Adrenal gland (tissue), 12 donors: ENCODE data around the gene ALKBH5. TPM values are rescaled to one million over a fixed set of nuclear protein-coding genes. Genes with fewer than 3 reads are reported as not detected.

Experiments
- DNase-seq, 7 donors: peaks; one replicate each; pipeline ENCODE4 v3.0.0-alpha.2; 2019 to 2020
- H3K27ac ChIP-seq, 5 donors: fragments of 200-600 bp; sonication (generic) in 4 of 5; 1 replicate in 3 of 5; 2 replicates in 2 of 5; pipeline versions ENCODE4 v1.5.1 to v1.8.0; 2016 to 2020; ENCODE audit warnings: mild to moderate bottlenecking in 1 of 5
- H3K27me3 ChIP-seq: fragments of 200-600 bp; 2 replicates; pipeline ENCODE4 v1.8.0; 2021
- H3K36me3 ChIP-seq, 2 donors: fragments of 200-600 bp; replicated peaks in 1 of 2; 1 replicate in 1 of 2; 2 replicates in 1 of 2; pipeline versions ENCODE4 v1.5.1 to v1.8.0; 2018 to 2022
- H3K4me1 ChIP-seq, 2 donors: fragments of 200-600 bp; replicated peaks in 1 of 2; 1 replicate in 1 of 2; 2 replicates in 1 of 2; pipeline versions ENCODE4 v1.5.1 to v1.8.0; 2018 to 2021
- H3K4me3 ChIP-seq, 4 donors: fragments of 200-600 bp; sonication (generic) in 3 of 4; one replicate each; pipeline ENCODE4 v1.5.1; 2016 to 2018
- H3K9me3 ChIP-seq, 3 donors: fragments of 200-600 bp; sonication (generic) in 1 of 3; replicated peaks in 1 of 3; 1 replicate in 2 of 3; 2 replicates in 1 of 3; pipeline versions ENCODE4 v1.5.1 to v1.8.0; 2016 to 2021
- CTCF ChIP-seq, 6 experiments: fragments of 450-650 bp in 4 of 6; fragments of 200-600 bp in 2 of 6; sonication (generic) in 1 of 6; IDR thresholded peaks; 1 replicate in 5 of 6; 2 replicates in 1 of 6; pipeline versions ENCODE4 v1.5.1 to v1.8.0; 2016 to 2021; ENCODE audit warnings: antibody characterized with exemption in 6 of 6, mild to moderate bottlenecking in 2 of 6, moderate library complexity in 1 of 6
- POLR2A ChIP-seq, 2 donors: fragments of 450-650 bp; IDR thresholded peaks; one replicate each; pipeline ENCODE4 v1.6.1; 2017; ENCODE audit warnings: antibody characterized with exemption in 2 of 2, mild to moderate bottlenecking in 2 of 2, moderate library complexity in 1 of 2
- WGBS, 4 donors: extraction: QIAGEN DNeasy Blood & Tissue Kit in 2 of 4; methylation state at CpG; one replicate each; pipeline versions ENCODE4 v1.1.5 to v1.1.7; 2013 to 2017; 5-methylcytosine and 5-hydroxymethylcytosine counted together
- intact Hi-C, 2 donors: fragments of 100-400 bp; cut with DNase I; formaldehyde crosslinking; loops; one replicate each; pipeline versions ENCODE4 v1.14.1 to v1.15.0; 2022 to 2023
- polyA plus RNA-seq, 3 donors: library from polyadenylated mRNA; stranded (reverse); fragments of 200-250 nt in 2 of 3; fragments of 350-450 nt in 1 of 3; fragmentation: Illumina TruSeq in 1 of 3; extraction: RNeasy Lipid Tissue Mini Kit (QIAGEN cat#74804) in 1 of 3; gene quantifications; one replicate each; pipeline ENCODE4 v1.2.3, GENCODE V29; 2013 to 2014
- total RNA-seq, 9 donors: library from RNA; depleted of rRNA in 4 of 9; stranded (reverse); fragments of >200 nt in 4 of 9; fragments of 120-200 nt in 1 of 9; fragmentation: NEBNext Ultra II Directional in 1 of 9; extraction: Animal tissue kit (Norgen Biotek cat#: 25700) in 1 of 9; gene quantifications; one replicate each; pipeline versions ENCODE4 v1.1.0 to v1.2.4, GENCODE V29; 2013 to 2023
- donor health status: healthy with polysubstance abuse.
- donor health status: Bipolar disorder and iron deficiency.
- donor health status: DM: yes; HTN: yes; CAD: no.
- donor health status: DM: no; HTN: no; CAD: no.
- donor health status: DM: no; HTN: no; CAD: no.
- donor health status: DM: yes; HTN: yes; CAD: no.

The ALKBH5 gene
- total and polyA plus RNA-seq, 12 donors, result 28.4 to 154 (median 138) TPM

- WGBS, 4 donors, result 69 to 88% (median 86%) methylated on average over 10 of the region's 10 CpGs
- H3K4me1 ChIP-seq, result peaks cover 12 to 13% of the 10 kb centered on the region in 2 donors
- no peak overlapping the region for H3K4me3 ChIP-seq
- H3K27me3 ChIP-seq, result no peaks in the 10 kb centered on the region
- intact Hi-C loops, result no loop called here
- peak in 2 of 7 donors; percentile 25 to 67 for DNase-seq
- H3K9me3 ChIP-seq, result no peaks in the 10 kb centered on the region
- no peaks in the 10 kb centered on the region for H3K36me3 ChIP-seq
- H3K27ac ChIP-seq, result no peak overlapping the region
- TF ChIP-seq POLR2A (IDR thresholded peaks at IDR 0.05) (no peak), CTCF (IDR thresholded peaks at IDR 0.05) (no peak)
Observed at GRCh38 chr17:18228176-18228682, 44.6 kb downstream of the ALKBH5 start.

GRCh38 chr17:18229254-18229653, 45.6 kb downstream of the ALKBH5 start:
- H3K4me1 ChIP-seq, result peaks cover 12 to 13% of the 10 kb centered on the region in 2 donors
- H3K4me3 ChIP-seq, result no peak overlapping the region
- no peak for DNase-seq
- TF ChIP-seq POLR2A (IDR thresholded peaks at IDR 0.05), result no peak
- no peak for TF ChIP-seq CTCF (IDR thresholded peaks at IDR 0.05)
- H3K27me3 ChIP-seq, result no peaks in the 10 kb centered on the region
- 46 to 76% (median 66%) methylated on average over 2 to 4 of the region's 4 CpGs for WGBS, 4 donors
- intact Hi-C loops, result no loop called here
- no peak overlapping the region for H3K27ac ChIP-seq
- no peaks in the 10 kb centered on the region for H3K9me3 ChIP-seq
- H3K36me3 ChIP-seq, result peaks cover 0 to 6% of the 10 kb centered on the region in 2 donors

DNA sequence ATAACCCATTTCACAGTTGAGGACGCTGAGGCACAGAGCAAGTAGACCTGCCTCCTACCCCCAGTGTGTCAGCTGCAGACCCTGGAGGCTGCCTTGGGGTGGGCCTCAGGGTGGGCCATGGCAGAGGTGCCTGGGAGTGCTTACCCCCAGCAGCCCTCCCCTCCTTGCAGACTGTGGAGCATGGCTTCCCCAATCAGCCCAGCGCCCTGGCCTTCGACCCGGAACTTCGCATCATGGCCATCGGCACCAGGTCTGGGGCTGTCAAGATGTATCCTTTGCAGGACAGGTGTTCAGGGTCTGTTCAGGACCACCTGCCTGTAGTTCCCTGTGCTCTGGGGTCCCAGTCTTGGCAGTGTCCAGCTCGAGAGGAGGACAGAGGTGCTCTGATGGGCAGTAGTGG, 46.1 kb downstream of the ALKBH5 start:
- intact Hi-C loops, result no loop called here
- no peak overlapping the region for H3K4me3 ChIP-seq
- no peaks in the 10 kb centered on the region for H3K27me3 ChIP-seq
- 92 to 100% (median 94%) methylated on average over 2 to 7 of the region's 7 CpGs for WGBS, 4 donors
- TF ChIP-seq POLR2A (IDR thresholded peaks at IDR 0.05) (no peak), CTCF (IDR thresholded peaks at IDR 0.05) (no peak)
- peaks cover 0 to 11% of the 10 kb centered on the region in 2 donors for H3K36me3 ChIP-seq
- H3K9me3 ChIP-seq, result no peaks in the 10 kb centered on the region
- no peak for DNase-seq
- H3K4me1 ChIP-seq, result peaks cover 11 to 13% of the 10 kb centered on the region in 2 donors
- no peak overlapping the region for H3K27ac ChIP-seq

GRCh38 chr17:18230288-18231141, 46.9 kb downstream of the ALKBH5 start:
- WGBS, 4 donors, result 73 to 82% (median 76%) methylated on average over 7 to 14 of the region's 14 CpGs

More at GRCh38 chr17:18230288-18231141, 46.9 kb downstream of the ALKBH5 start:
- Histone ChIP-seq H3K36me3 (peaks cover 0 to 14% of the 10 kb centered on the region in 2 donors), H3K27me3 (no peaks in the 10 kb centered on the region), H3K4me1 (peaks cover 14 to 18% of the 10 kb centered on the region in 2 donors), H3K27ac (no peak overlapping the region), H3K4me3 (no peak overlapping the region), H3K9me3 (no peaks in the 10 kb centered on the region)
- TF ChIP-seq CTCF (IDR thresholded peaks at IDR 0.05) (no peak), POLR2A (IDR thresholded peaks at IDR 0.05) (no peak)
- peak in 1 of 7 donors; percentile 20 for DNase-seq
- intact Hi-C loops, result no loop called here
